Mesendoderm (in vitro differentiated cells): Measurements from ENCODE around the gene GSTT2.
"Not testable (repeated sequence)": the region's sequence is repeated elsewhere in the genome, so short reads cannot be mapped to it uniquely, and the experiment has no call there.

Experiments used
- DNase-seq: peaks from one replicate; pipeline ENCODE4 v3.0.0; 2013
- H2AK5ac ChIP-seq: 2 replicates; pipeline ENCODE4 v1.6.1; 2013; ENCODE audit warnings: low read length, inconsistent platforms
- H2BK120ac ChIP-seq: 2 replicates; pipeline ENCODE4 v1.6.1; 2013; ENCODE audit warnings: low read depth, mild to moderate bottlenecking, low read length, moderate library complexity, mixed read lengths
- H2BK15ac ChIP-seq: replicated peaks from 2 replicates; pipeline ENCODE4 v1.6.1; 2013; ENCODE audit warnings: low read depth, mild to moderate bottlenecking, moderate library complexity
- H2BK5ac ChIP-seq: 2 replicates; pipeline ENCODE4 v1.6.1; 2013; ENCODE audit warnings: low read length, inconsistent platforms
- H3K18ac ChIP-seq: 2 replicates; pipeline ENCODE4 v1.6.1; 2013; ENCODE audit warnings: mild to moderate bottlenecking, low read length, mixed read lengths
- H3K23ac ChIP-seq: one replicate; pipeline ENCODE4 v1.6.1; 2013; ENCODE audit warnings: low read length
- H3K27ac ChIP-seq: 2 replicates; pipeline ENCODE4 v1.5.1; 2013; ENCODE audit warnings: low read depth, mild to moderate bottlenecking, inconsistent platforms, low read length, moderate library complexity
- H3K27me3 ChIP-seq: 2 replicates; pipeline ENCODE4 v1.6.1; 2013; ENCODE audit warnings: low read length, control low read depth, mild to moderate bottlenecking, inconsistent platforms; ENCODE audit not compliant: insufficient read depth, poor library complexity
- H3K36me3 ChIP-seq: 2 replicates; pipeline ENCODE4 v1.6.1; 2013; ENCODE audit warnings: low read length, inconsistent platforms; ENCODE audit not compliant: control insufficient read depth, insufficient read depth
- H3K4ac ChIP-seq: one replicate; pipeline ENCODE4 v1.6.1; 2013; ENCODE audit warnings: low read depth, mild to moderate bottlenecking, low read length, moderate library complexity
- H3K4me1 ChIP-seq: 2 replicates; pipeline ENCODE4 v1.6.1; 2013; ENCODE audit warnings: low read depth, low read length, inconsistent platforms; ENCODE audit not compliant: control insufficient read depth
- H3K4me2 ChIP-seq: 2 replicates; pipeline ENCODE4 v1.6.1; 2013; ENCODE audit warnings: low read length
- H3K4me3 ChIP-seq: 2 replicates; pipeline ENCODE4 v1.5.1; 2013; ENCODE audit warnings: mild to moderate bottlenecking, low read length
- H3K56ac ChIP-seq: one replicate; pipeline ENCODE4 v1.6.1; 2013; ENCODE audit warnings: low read length
- H3K79me1 ChIP-seq: 2 replicates; pipeline ENCODE4 v1.6.1; 2013; ENCODE audit warnings: low read length, inconsistent platforms
- H3K79me2 ChIP-seq: 2 replicates; pipeline ENCODE4 v1.6.1; 2013; ENCODE audit warnings: mild to moderate bottlenecking, low read length; ENCODE audit not compliant: control insufficient read depth, insufficient read depth
- H3K9ac ChIP-seq: 2 replicates; pipeline ENCODE4 v1.6.1; 2013; ENCODE audit warnings: low read length, inconsistent platforms
- H4K5ac ChIP-seq: one replicate; pipeline ENCODE4 v1.6.1; 2013; ENCODE audit warnings: low read length
- H4K8ac ChIP-seq: one replicate; pipeline ENCODE4 v1.6.1; 2013; ENCODE audit warnings: low read depth, mild to moderate bottlenecking, control low read depth, low read length, moderate library complexity
- WGBS: extraction: QIAGEN DNeasy Blood & Tissue Kit; methylation state at CpG from one replicate; pipeline ENCODE4 v1.1.7; 2013; ENCODE audit warnings: low lambda C conversion rate, missing lambda C conversion rate; ENCODE audit not compliant: insufficient coverage; ENCODE audit errors: extremely low coverage; 5-methylcytosine and 5-hydroxymethylcytosine counted together

GSTT2 gene

GRCh38 chr22:23969071-23969470 is 10.9 kb upstream of the GSTT2 start:
- no peak overlapping the region for H3K18ac ChIP-seq

GRCh38 chr22:23970201-23970641 is 9.7 kb upstream of the GSTT2 start:
- WGBS, result 100% methylated on average over 3 of the region's 5 CpGs
- Histone ChIP-seq H3K4me3 (no peak overlapping the region), H3K9ac (no peak overlapping the region), H3K4me2 (no peak overlapping the region), H3K27ac (no peak overlapping the region), H2BK5ac (no peak overlapping the region), H3K36me3 (peaks cover 9% of the 10 kb centered on the region), H3K4ac (no peak overlapping the region), H2BK120ac (no peak overlapping the region), H2BK15ac (no peak overlapping the region), H3K56ac (no peak overlapping the region), H3K23ac (no peak overlapping the region), H4K5ac (no peak overlapping the region), H4K8ac (no peak overlapping the region), H3K4me1 (no peaks in the 10 kb centered on the region), H3K27me3 (no peaks in the 10 kb centered on the region), H3K18ac (no peak overlapping the region), H2AK5ac (no peak overlapping the region), H3K79me1 (peaks cover 9% of the 10 kb centered on the region), H3K79me2 (peaks cover 5% of the 10 kb centered on the region)
- no peak for DNase-seq

More at GRCh38 chr22:23969071-23969470, 10.9 kb upstream of the GSTT2 start:
- Histone ChIP-seq H2AK5ac (no peak overlapping the region), H3K27me3 (no peaks in the 10 kb centered on the region), H4K5ac (no peak overlapping the region), H3K36me3 (peaks cover 9% of the 10 kb centered on the region), H3K79me2 (peaks cover 5% of the 10 kb centered on the region), H3K27ac (no peak overlapping the region), H3K4me1 (no peaks in the 10 kb centered on the region), H2BK120ac (no peak overlapping the region), H3K4ac (no peak overlapping the region), H3K56ac (no peak overlapping the region), H3K23ac (no peak overlapping the region), H2BK15ac (no peak overlapping the region), H3K79me1 (peaks cover 9% of the 10 kb centered on the region), H3K4me2 (no peak overlapping the region), H4K8ac (no peak overlapping the region), H3K4me3 (no peak overlapping the region), H3K9ac (no peak overlapping the region), H2BK5ac (no peak overlapping the region)
- no peak for DNase-seq
- no CpG with 5 or more reads among the region's 3 CpGs for whole genome bisulfite sequencing

DNA sequence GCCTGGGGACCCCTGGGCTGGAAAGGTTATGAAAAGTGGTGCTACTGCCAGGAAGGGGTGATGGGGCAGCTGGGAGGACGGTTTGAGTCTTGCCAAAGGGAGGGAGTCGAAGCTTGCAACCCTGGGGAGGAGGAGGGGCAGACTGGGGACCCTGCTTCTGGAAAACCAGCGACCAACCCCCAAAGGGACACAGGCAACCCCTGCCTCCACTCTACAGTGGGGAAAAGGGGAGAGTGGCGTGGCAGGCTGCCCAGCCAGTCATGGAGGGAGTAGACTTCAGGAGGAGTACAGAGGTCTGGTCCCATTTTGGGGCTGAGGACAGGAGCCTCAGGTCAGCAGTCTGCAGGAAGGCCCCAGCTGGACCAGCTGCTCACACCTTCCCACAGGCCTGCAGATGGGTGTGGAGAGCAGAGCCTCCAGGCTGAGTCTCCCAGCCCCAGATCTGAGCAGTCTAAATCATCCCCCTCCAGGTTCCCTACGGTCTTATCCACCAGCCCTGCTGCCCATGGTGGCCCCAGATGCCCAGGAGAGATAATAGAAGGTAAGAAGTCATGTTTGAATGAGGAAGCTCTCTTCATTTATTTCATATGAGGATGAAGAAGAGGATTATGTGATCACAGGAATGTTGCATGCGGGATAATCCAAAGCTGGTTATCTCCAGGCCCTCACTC is 9.0 kb upstream of the GSTT2 start:
- Histone ChIP-seq H3K36me3 (peaks cover 9% of the 10 kb centered on the region), H4K8ac (no peak overlapping the region), H3K9ac (no peak overlapping the region), H3K27ac (no peak overlapping the region), H3K79me1 (peaks cover 9% of the 10 kb centered on the region), H2AK5ac (no peak overlapping the region), H3K23ac (no peak overlapping the region), H2BK120ac (no peak overlapping the region), H2BK5ac (no peak overlapping the region), H2BK15ac (no peak overlapping the region), H3K4me3 (no peak overlapping the region), H4K5ac (no peak overlapping the region), H3K79me2 (peaks cover 5% of the 10 kb centered on the region), H3K4me1 (no peaks in the 10 kb centered on the region), H3K18ac (no peak overlapping the region), H3K56ac (no peak overlapping the region), H3K4me2 (no peak overlapping the region), H3K27me3 (no peaks in the 10 kb centered on the region), H3K4ac (no peak overlapping the region)
- DNase-seq, result no peak
- no CpG with 5 or more reads among the region's 6 CpGs for WGBS

DNA sequence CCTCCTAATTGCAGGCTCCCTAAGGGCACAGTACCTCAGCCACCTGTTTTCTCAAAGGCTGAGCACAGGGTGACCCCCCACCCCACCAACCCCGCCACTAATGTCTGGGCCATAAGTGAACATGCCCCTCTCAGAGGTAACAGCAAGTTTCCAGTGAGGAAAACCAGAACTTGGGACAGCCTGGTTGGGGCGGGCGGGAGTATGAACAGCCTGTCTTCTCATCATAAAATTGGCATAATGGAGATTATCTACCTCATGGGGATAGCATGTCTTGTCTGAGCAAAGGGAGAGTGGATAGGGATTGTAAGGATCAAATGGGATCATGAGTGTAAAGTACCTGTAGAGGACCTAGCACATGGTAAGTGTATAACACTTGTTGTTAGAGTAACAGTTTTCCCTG is 8.0 kb upstream of the GSTT2 start:
- WGBS, result no CpG with 5 or more reads among the region's 3 CpGs

DNA sequence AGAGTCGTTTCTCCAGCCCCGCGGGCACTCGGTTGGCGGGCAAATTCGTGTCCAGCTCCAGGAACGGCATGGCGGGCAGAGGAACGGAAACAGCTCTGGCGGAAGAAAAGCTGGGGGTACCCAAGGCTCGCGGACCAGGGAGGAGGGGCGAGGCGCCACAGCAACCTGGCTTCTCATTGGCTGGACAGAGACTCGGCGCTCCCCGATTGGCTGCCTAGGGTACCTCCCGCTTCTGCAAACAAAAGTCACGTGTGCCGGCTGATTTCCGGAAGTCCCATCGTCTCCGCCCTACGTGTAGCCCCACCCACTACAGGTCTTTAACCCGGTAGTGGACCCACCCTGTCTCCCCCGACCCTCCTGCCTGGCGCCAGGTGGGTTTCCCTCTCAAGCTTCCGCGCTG is 5.6 kb upstream of the GSTT2 start, which contains the start of gene DDT:
DDT (minus strand) TSS at position 97 of the 400 bp plus-strand sequence; CDS start at position 70, 27 bp downstream.
- H3K27me3 ChIP-seq, H4K5ac ChIP-seq, H3K36me3 ChIP-seq, H3K4me2 ChIP-seq, H2BK15ac ChIP-seq, H3K18ac ChIP-seq, H3K27ac ChIP-seq, H3K9ac ChIP-seq, H4K8ac ChIP-seq, H3K56ac ChIP-seq, H3K4ac ChIP-seq, DNase-seq, H3K79me2 ChIP-seq, H2BK5ac ChIP-seq, H3K23ac ChIP-seq, H3K4me1 ChIP-seq, H3K4me3 ChIP-seq, H2AK5ac ChIP-seq, H3K79me1 ChIP-seq, H2BK120ac ChIP-seq: not testable (repeated sequence)
- no CpG with 5 or more reads among the region's 29 CpGs for WGBS

More for the DNA sequence above, 8.0 kb upstream of the GSTT2 start:
- not testable (repeated sequence) for H2BK5ac ChIP-seq, H2AK5ac ChIP-seq, H4K8ac ChIP-seq, H3K4me1 ChIP-seq, H3K9ac ChIP-seq, H3K27me3 ChIP-seq, H3K27ac ChIP-seq, H3K79me1 ChIP-seq, DNase-seq, H3K56ac ChIP-seq, H3K18ac ChIP-seq, H2BK120ac ChIP-seq, H2BK15ac ChIP-seq, H3K4me3 ChIP-seq, H3K4ac ChIP-seq, H3K4me2 ChIP-seq, H3K36me3 ChIP-seq, H3K79me2 ChIP-seq, H3K23ac ChIP-seq, H4K5ac ChIP-seq
